ENCODE measurements around the gene OR2L5. TPM values are rescaled to one million over a fixed set of nuclear protein-coding genes. Genes with fewer than 3 reads are reported as not detected.

OR2L5 gene
- total and polyA plus RNA-seq, 9 donors = not detected

DNA sequence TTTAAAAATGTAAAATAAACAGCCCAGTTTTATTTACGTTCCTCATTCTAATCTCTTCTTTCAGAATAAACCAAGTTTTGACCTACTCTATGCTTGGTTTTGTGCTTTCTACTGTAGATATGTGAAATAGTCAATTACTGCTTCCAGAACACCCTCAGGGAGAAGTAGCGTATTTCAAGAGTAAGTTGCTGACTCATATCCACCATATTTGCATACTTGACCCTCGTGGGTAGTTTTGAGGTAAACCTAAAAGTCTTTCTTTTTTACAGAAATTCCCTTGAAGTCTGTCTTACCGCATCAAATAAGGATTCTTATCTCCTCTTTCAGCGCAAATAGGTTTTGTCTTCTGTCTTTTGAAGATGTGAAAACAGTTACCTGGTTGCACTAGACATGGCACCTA is 31.7 kb downstream of the OR2L5 start:
- H3K4me3 ChIP-seq (ENCODE audit: low read length) = no peak overlapping the region
- H3K27ac ChIP-seq (ENCODE audit: low read length) = no peak overlapping the region
- no peaks in the 10 kb centered on the region for H3K36me3 ChIP-seq (ENCODE audit: control insufficient read depth, insufficient read depth, low read length)
- no peak for DNase-seq
- no peaks in the 10 kb centered on the region for H3K4me1 ChIP-seq (ENCODE audit: control insufficient read depth, insufficient read depth, low read length)
- no peaks in the 10 kb centered on the region for H3K27me3 ChIP-seq (ENCODE audit: control insufficient read depth, insufficient read depth, low read length)
- H3K9me3 ChIP-seq (replicated peaks; ENCODE audit: control insufficient read depth, low read depth, low read length) = peaks cover 16% of the 10 kb centered on the region
- no CpG with 5 or more reads among the region's 5 CpGs for WGBS (ENCODE audit: insufficient coverage)

DNA sequence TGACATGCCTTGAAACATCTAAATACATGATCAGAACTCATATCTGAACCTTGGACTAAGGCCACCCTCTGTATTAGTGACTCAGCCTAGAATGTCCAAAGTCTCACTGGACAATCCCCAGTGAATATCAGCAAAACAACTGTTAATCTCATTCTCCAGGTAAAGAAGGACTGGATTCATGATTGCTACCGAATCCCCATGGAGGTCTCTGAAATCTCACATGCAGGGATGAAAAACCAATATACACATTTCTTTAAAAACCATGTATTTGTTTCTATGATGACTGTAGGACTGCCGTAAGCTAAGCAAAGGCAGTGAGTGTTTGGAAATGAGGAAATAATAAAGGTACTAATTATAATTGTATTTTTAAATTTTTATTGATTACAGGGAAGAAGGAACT is 33.1 kb downstream of the OR2L5 start, which contains the start of gene OR2L3:
Gene OR2L3 (plus strand): TSS at position 301 of the 400 bp plus-strand sequence. CDS start 13,846 bp downstream, outside the sequence.
- Histone ChIP-seq H3K36me3 (ENCODE audit: control insufficient read depth, insufficient read depth, low read length) (no peaks in the 10 kb centered on the region), H3K27ac (ENCODE audit: low read length) (no peak within 1 kb of the TSS), H3K4me3 (ENCODE audit: low read length) (no peak within 1 kb of the TSS), H3K4me1 (ENCODE audit: control insufficient read depth, insufficient read depth, low read length) (no peaks in the 10 kb centered on the region), H3K9me3 (replicated peaks; ENCODE audit: control insufficient read depth, low read depth, low read length) (peaks cover 13% of the 10 kb centered on the region), H3K27me3 (ENCODE audit: control insufficient read depth, insufficient read depth, low read length) (no peaks in the 10 kb centered on the region)
- no peak for DNase-seq
- no CpG with 5 or more reads among the region's 2 CpGs for WGBS (ENCODE audit: insufficient coverage)

- peaks cover 13% of the 10 kb centered on the region for H3K9me3 ChIP-seq (replicated peaks; ENCODE audit: control insufficient read depth, low read depth, low read length)
- no peaks in the 10 kb centered on the region for H3K4me1 ChIP-seq (ENCODE audit: control insufficient read depth, insufficient read depth, low read length)
- H3K27ac ChIP-seq (ENCODE audit: low read length) = no peak overlapping the region
- H3K4me3 ChIP-seq (ENCODE audit: low read length) = no peak overlapping the region
- WGBS (ENCODE audit: insufficient coverage) = no CpG with 5 or more reads among the region's 1 CpG
- H3K36me3 ChIP-seq (ENCODE audit: control insufficient read depth, insufficient read depth, low read length) = no peaks in the 10 kb centered on the region
- no peak for DNase-seq
- no peaks in the 10 kb centered on the region for H3K27me3 ChIP-seq (ENCODE audit: control insufficient read depth, insufficient read depth, low read length)
These were observed 33.5 kb downstream of the OR2L5 start for GRCh38 chr1:248047008-248047407.

GRCh38 chr1:248054671-248055070 is 41.2 kb downstream of the OR2L5 start:
- H3K4me3 ChIP-seq (ENCODE audit: low read length) = no peak overlapping the region
- no peak for DNase-seq
- peaks cover 20% of the 10 kb centered on the region for H3K9me3 ChIP-seq (replicated peaks; ENCODE audit: control insufficient read depth, low read depth, low read length)
- H3K4me1 ChIP-seq (ENCODE audit: control insufficient read depth, insufficient read depth, low read length) = no peaks in the 10 kb centered on the region
- H3K27ac ChIP-seq (ENCODE audit: low read length) = no peak overlapping the region
- H3K27me3 ChIP-seq (ENCODE audit: control insufficient read depth, insufficient read depth, low read length) = no peaks in the 10 kb centered on the region
- no peaks in the 10 kb centered on the region for H3K36me3 ChIP-seq (ENCODE audit: control insufficient read depth, insufficient read depth, low read length)

GRCh38 chr1:248055261-248055660 is 41.8 kb downstream of the OR2L5 start:
- H3K4me1 ChIP-seq (ENCODE audit: control insufficient read depth, insufficient read depth, low read length) = no peaks in the 10 kb centered on the region
- H3K36me3 ChIP-seq (ENCODE audit: control insufficient read depth, insufficient read depth, low read length) = no peaks in the 10 kb centered on the region
- no peak for DNase-seq
- H3K27ac ChIP-seq (ENCODE audit: low read length) = no peak overlapping the region
- WGBS (ENCODE audit: insufficient coverage) = no CpG with 5 or more reads among the region's 2 CpGs
- H3K4me3 ChIP-seq (ENCODE audit: low read length) = no peak overlapping the region
- H3K9me3 ChIP-seq (replicated peaks; ENCODE audit: control insufficient read depth, low read depth, low read length) = peaks cover 20% of the 10 kb centered on the region
- no peaks in the 10 kb centered on the region for H3K27me3 ChIP-seq (ENCODE audit: control insufficient read depth, insufficient read depth, low read length)

DNA sequence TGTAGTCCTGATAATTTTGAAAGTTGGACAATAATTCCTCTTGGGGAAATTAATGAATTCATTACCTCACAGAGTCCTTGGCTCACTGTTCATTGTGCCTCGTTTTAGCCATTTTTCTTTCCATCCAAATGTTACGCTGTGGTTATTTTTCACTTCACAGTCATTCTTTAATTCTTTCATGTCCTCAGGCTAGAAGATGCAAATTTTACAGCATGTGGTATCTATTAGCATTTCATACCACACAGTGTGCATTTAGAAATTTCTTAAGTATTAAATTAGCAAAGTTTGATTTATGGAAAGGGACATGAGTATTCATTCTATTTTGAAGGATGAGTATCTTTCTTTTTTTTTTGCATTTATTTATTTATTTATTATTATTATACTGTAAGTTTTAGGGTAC is 51.6 kb downstream of the OR2L5 start:
- DNase-seq = no peak
- WGBS (ENCODE audit: insufficient coverage) = no CpG with 5 or more reads among the region's 2 CpGs
- Histone ChIP-seq H3K4me3 (ENCODE audit: low read length) (no peak overlapping the region), H3K4me1 (ENCODE audit: control insufficient read depth, insufficient read depth, low read length) (no peaks in the 10 kb centered on the region), H3K36me3 (ENCODE audit: control insufficient read depth, insufficient read depth, low read length) (no peaks in the 10 kb centered on the region), H3K9me3 (replicated peaks; ENCODE audit: control insufficient read depth, low read depth, low read length) (peaks cover 27% of the 10 kb centered on the region), H3K27ac (ENCODE audit: low read length) (no peak overlapping the region), H3K27me3 (ENCODE audit: control insufficient read depth, insufficient read depth, low read length) (no peaks in the 10 kb centered on the region)

GRCh38 chr1:248065604-248066003 is 52.1 kb downstream of the OR2L5 start:
- no CpG with 5 or more reads among the region's 3 CpGs for WGBS (ENCODE audit: insufficient coverage)
- Histone ChIP-seq H3K4me1 (ENCODE audit: control insufficient read depth, insufficient read depth, low read length) (no peaks in the 10 kb centered on the region), H3K36me3 (ENCODE audit: control insufficient read depth, insufficient read depth, low read length) (no peaks in the 10 kb centered on the region), H3K4me3 (ENCODE audit: low read length) (no peak overlapping the region), H3K27me3 (ENCODE audit: control insufficient read depth, insufficient read depth, low read length) (no peaks in the 10 kb centered on the region), H3K9me3 (replicated peaks; ENCODE audit: control insufficient read depth, low read depth, low read length) (peaks cover 25% of the 10 kb centered on the region), H3K27ac (ENCODE audit: low read length) (no peak overlapping the region)
- no peak for DNase-seq

Other genes starting within 250 kb of the OR2L5 start
- not detected for gene OR14A16, start 189.5 kb upstream of the OR2L5 start, total RNA-seq
- gene OR14A16, start 189.5 kb upstream of the OR2L5 start, polyA plus RNA-seq (ENCODE audit: insufficient read depth in 1 of 8, insufficient read length in 8 of 8, low replicate concordance in 1 of 8) = not detected
- gene OR11L1, start 171.8 kb upstream of the OR2L5 start, total RNA-seq = not detected
- not detected for gene OR11L1, start 171.8 kb upstream of the OR2L5 start, polyA plus RNA-seq (ENCODE audit: insufficient read depth in 1 of 8, insufficient read length in 8 of 8, low replicate concordance in 1 of 8)
- gene TRIM58, start 156.5 kb upstream of the OR2L5 start, total RNA-seq = 1.6 TPM
- gene TRIM58, start 156.5 kb upstream of the OR2L5 start, polyA plus RNA-seq (ENCODE audit: insufficient read depth in 1 of 8, insufficient read length in 8 of 8, low replicate concordance in 1 of 8) = 1 to 10 TPM; 1.4 to 6.4 (median 3.6) TPM
- gene OR2W3, start 118.1 kb upstream of the OR2L5 start, total RNA-seq = 0.27 TPM
- 1 to 10 TPM in 4 of 8 donors, under 1 TPM in 4; 0.68 to 1.5 (median 1.0) TPM for gene OR2W3, start 118.1 kb upstream of the OR2L5 start, polyA plus RNA-seq (ENCODE audit: insufficient read depth in 1 of 8, insufficient read length in 8 of 8, low replicate concordance in 1 of 8)
- gene OR2T8, start 93.4 kb upstream of the OR2L5 start, total RNA-seq = not detected
- gene OR2T8, start 93.4 kb upstream of the OR2L5 start, polyA plus RNA-seq (ENCODE audit: insufficient read depth in 1 of 8, insufficient read length in 8 of 8, low replicate concordance in 1 of 8) = under 1 TPM in 3 of 8 donors, not detected in 5; 0.12 to 0.27 (median 0.14) TPM
- not detected for gene OR2AJ1, start 88.8 kb upstream of the OR2L5 start, total RNA-seq
- not detected for gene OR2AJ1, start 88.8 kb upstream of the OR2L5 start, polyA plus RNA-seq (ENCODE audit: insufficient read depth in 1 of 8, insufficient read length in 8 of 8, low replicate concordance in 1 of 8)
- not detected for gene OR2L8, start 64.8 kb upstream of the OR2L5 start, total RNA-seq
- gene OR2L8, start 64.8 kb upstream of the OR2L5 start, polyA plus RNA-seq (ENCODE audit: insufficient read depth in 1 of 8, insufficient read length in 8 of 8, low replicate concordance in 1 of 8) = not detected
- not detected for gene OR2AK2, start 48.4 kb upstream of the OR2L5 start, total RNA-seq
- gene OR2AK2, start 48.4 kb upstream of the OR2L5 start, polyA plus RNA-seq (ENCODE audit: insufficient read depth in 1 of 8, insufficient read length in 8 of 8, low replicate concordance in 1 of 8) = not detected
- 0.04 TPM for gene OR2L2, start 16.4 kb downstream of the OR2L5 start, total RNA-seq
- under 1 TPM in 2 of 8 donors, not detected in 6; 0.04 to 0.16 TPM for gene OR2L2, start 16.4 kb downstream of the OR2L5 start, polyA plus RNA-seq (ENCODE audit: insufficient read depth in 1 of 8, insufficient read length in 8 of 8, low replicate concordance in 1 of 8)
- gene OR2L3, start 33.2 kb downstream of the OR2L5 start, total RNA-seq = not detected
- gene OR2L3, start 33.2 kb downstream of the OR2L5 start, polyA plus RNA-seq (ENCODE audit: insufficient read depth in 1 of 8, insufficient read length in 8 of 8, low replicate concordance in 1 of 8) = not detected
- gene OR2L13, start 81.5 kb downstream of the OR2L5 start, total RNA-seq = not detected
- not detected for gene OR2L13, start 81.5 kb downstream of the OR2L5 start, polyA plus RNA-seq (ENCODE audit: insufficient read depth in 1 of 8, insufficient read length in 8 of 8, low replicate concordance in 1 of 8)
- not detected for gene OR2M5, start 131.5 kb downstream of the OR2L5 start, total RNA-seq
- not detected for gene OR2M5, start 131.5 kb downstream of the OR2L5 start, polyA plus RNA-seq (ENCODE audit: insufficient read depth in 1 of 8, insufficient read length in 8 of 8, low replicate concordance in 1 of 8)
- gene OR2M2, start 161.2 kb downstream of the OR2L5 start, total RNA-seq = not detected
- not detected for gene OR2M2, start 161.2 kb downstream of the OR2L5 start, polyA plus RNA-seq (ENCODE audit: insufficient read depth in 1 of 8, insufficient read length in 8 of 8, low replicate concordance in 1 of 8)
- not detected for gene OR2M3, start 183.6 kb downstream of the OR2L5 start, total RNA-seq
- gene OR2M3, start 183.6 kb downstream of the OR2L5 start, polyA plus RNA-seq (ENCODE audit: insufficient read depth in 1 of 8, insufficient read length in 8 of 8, low replicate concordance in 1 of 8) = under 1 TPM in 7 of 8 donors, not detected in 1; 0.01 to 0.10 (median 0.03) TPM
- gene OR2M4, start 217.8 kb downstream of the OR2L5 start, total RNA-seq = not detected
- under 1 TPM in 3 of 8 donors, not detected in 5; 0.04 TPM for gene OR2M4, start 217.8 kb downstream of the OR2L5 start, polyA plus RNA-seq (ENCODE audit: insufficient read depth in 1 of 8, insufficient read length in 8 of 8, low replicate concordance in 1 of 8)

Measured in muscle of leg (tissue), 11 donors.